NK-92 treated with Interleukin-12 subunit alpha and Interleukin-12 subunit beta, amount 100 ng/mL, for 24 hours (cell line): ENCODE results near the gene TMEM233.
"Not testable (repeated sequence)": the region's sequence is repeated elsewhere in the genome, so short reads cannot be mapped to it uniquely, and the experiment has no call there.

Source experiments
- DNase-seq: peaks from one replicate; lab custom pipeline; 2025; lab: John Stamatoyannopoulos, UW

The TMEM233 gene

GRCh38 chr12:119609358-119609757 is 15.8 kb downstream of the TMEM233 start:
- no peak for DNase-seq

GRCh38 chr12:119613319-119613936 is 19.9 kb downstream of the TMEM233 start:
- no peak for DNase-seq

GRCh38 chr12:119614705-119615104 is 21.1 kb downstream of the TMEM233 start:
- no peak for DNase-seq

- no peak for DNase-seq
These were observed 22.2 kb downstream of the TMEM233 start for GRCh38 chr12:119615518-119616475.

- DNase-seq, result not testable (repeated sequence)
These were observed 24.8 kb downstream of the TMEM233 start for GRCh38 chr12:119618328-119618896.

- DNase-seq, result no peak
These were observed 26.9 kb downstream of the TMEM233 start for GRCh38 chr12:119620490-119620889.

- no peak for DNase-seq
These were observed 28.3 kb downstream of the TMEM233 start for GRCh38 chr12:119621878-119622277.

- DNase-seq, result no peak
These were observed 31.4 kb downstream of the TMEM233 start for GRCh38 chr12:119624966-119625365.

GRCh38 chr12:119627019-119627643 is 33.6 kb downstream of the TMEM233 start:
- no peak for DNase-seq

GRCh38 chr12:119627686-119628085 is 34.1 kb downstream of the TMEM233 start:
- no peak for DNase-seq

- DNase-seq, result no peak
These were observed 36.7 kb downstream of the TMEM233 start for GRCh38 chr12:119630223-119630780.

- DNase-seq, result no peak
These were observed 37.5 kb downstream of the TMEM233 start for GRCh38 chr12:119630962-119631550.

- DNase-seq, result no peak
These were observed 38.5 kb downstream of the TMEM233 start for GRCh38 chr12:119631930-119632678.

GRCh38 chr12:119634743-119635142 is 41.2 kb downstream of the TMEM233 start:
- no peak for DNase-seq

- DNase-seq, result no peak
These were observed 49.4 kb downstream of the TMEM233 start for GRCh38 chr12:119642986-119643385.

GRCh38 chr12:119644930-119645329 is 51.4 kb downstream of the TMEM233 start:
- DNase-seq, result no peak

GRCh38 chr12:119645535-119646059 is 52.0 kb downstream of the TMEM233 start:
- no peak for DNase-seq

- DNase-seq, result no peak
These were observed 55.7 kb downstream of the TMEM233 start for GRCh38 chr12:119649202-119649808.

- no peak for DNase-seq
These were observed 59.1 kb downstream of the TMEM233 start for GRCh38 chr12:119652665-119653064.

GRCh38 chr12:119657001-119657400 is 63.4 kb downstream of the TMEM233 start:
- DNase-seq, result not testable (repeated sequence)
